HG02763 (cell line): ENCODE data around the gene BLNK.
A peak's percentile ranks its signal among the peaks of the same experiment; 100 is the strongest.

ENCODE experiments used
- ATAC-seq: cut with Tn5 transposase; IDR thresholded peaks from one replicate; pipeline ENCODE4 v1.9.1; 2021; ENCODE audit warnings: mild to moderate bottlenecking, moderate library complexity; ENCODE audit not compliant: unreplicated experiment

The BLNK gene

DNA sequence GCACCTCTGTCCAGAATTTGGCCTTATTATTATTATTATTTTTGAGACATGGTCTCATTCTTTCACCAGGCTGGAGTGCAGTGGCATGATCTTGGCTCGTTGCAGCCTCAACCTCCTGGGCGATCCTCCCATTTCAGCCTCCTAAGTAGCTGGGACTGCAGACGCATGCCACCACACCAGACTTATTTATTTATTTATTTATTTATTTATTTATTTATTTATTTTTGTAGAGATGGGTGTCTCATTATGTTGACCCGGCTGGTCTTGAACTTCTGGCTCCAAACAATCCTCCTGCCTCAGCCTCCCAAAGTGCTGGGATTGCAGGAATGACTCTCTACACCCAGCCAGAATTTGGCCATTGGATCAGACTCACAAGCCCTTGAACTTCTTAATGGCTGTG is 6.4 kb downstream of the BLNK start:
- ATAC-seq: no peak

- ATAC-seq: no peak
Measured at GRCh38 chr10:96263669-96264068, 7.7 kb downstream of the BLNK start.

DNA sequence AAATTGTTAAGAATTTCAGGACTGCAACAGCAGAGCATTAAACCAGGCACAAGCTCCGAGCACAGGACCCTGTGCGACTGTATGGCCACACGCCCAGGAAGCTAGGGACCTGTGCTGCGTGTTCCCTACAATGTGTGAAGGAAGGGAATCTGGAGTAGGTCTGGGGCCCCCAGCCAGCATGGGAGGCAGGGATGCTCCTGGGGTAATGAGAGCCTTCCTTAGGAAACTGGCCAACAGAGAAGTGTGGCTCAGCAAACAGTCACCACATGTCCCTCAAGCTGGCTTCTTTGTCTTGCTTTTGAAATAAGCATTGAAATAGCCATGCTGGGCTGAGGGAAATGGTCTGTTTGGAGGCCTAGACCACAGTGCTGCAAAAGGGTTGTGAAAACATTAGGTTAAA is 8.2 kb downstream of the BLNK start:
- ATAC-seq: no peak

- no peak for ATAC-seq
Measured at GRCh38 chr10:96261930-96262329, 9.4 kb downstream of the BLNK start.

- no peak for ATAC-seq
Measured at GRCh38 chr10:96261132-96261531, 10.2 kb downstream of the BLNK start.

DNA sequence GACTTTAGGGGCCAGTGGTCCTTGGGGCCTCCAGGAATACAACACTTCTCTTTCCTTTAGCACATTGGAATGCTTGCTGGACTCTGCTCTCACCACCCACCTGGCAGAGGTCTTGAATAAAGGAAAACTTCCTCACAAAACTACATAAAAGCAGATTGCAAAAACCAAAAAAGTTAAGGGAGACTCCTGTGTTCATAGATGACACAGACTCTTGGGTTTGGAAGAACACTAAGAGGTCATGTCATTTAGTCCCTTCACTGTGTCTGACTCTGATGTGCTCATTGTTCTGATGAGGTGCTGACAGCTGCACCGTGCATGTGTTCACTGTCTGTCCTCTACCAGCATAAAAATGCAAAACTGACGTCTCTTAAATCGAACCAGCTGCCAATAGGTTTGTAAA is 11.4 kb downstream of the BLNK start:
- ATAC-seq: no peak

GRCh38 chr10:96259150-96259549 is 12.2 kb downstream of the BLNK start:
- no peak for ATAC-seq

GRCh38 chr10:96257944-96258343 is 13.4 kb downstream of the BLNK start:
- no peak for ATAC-seq

DNA sequence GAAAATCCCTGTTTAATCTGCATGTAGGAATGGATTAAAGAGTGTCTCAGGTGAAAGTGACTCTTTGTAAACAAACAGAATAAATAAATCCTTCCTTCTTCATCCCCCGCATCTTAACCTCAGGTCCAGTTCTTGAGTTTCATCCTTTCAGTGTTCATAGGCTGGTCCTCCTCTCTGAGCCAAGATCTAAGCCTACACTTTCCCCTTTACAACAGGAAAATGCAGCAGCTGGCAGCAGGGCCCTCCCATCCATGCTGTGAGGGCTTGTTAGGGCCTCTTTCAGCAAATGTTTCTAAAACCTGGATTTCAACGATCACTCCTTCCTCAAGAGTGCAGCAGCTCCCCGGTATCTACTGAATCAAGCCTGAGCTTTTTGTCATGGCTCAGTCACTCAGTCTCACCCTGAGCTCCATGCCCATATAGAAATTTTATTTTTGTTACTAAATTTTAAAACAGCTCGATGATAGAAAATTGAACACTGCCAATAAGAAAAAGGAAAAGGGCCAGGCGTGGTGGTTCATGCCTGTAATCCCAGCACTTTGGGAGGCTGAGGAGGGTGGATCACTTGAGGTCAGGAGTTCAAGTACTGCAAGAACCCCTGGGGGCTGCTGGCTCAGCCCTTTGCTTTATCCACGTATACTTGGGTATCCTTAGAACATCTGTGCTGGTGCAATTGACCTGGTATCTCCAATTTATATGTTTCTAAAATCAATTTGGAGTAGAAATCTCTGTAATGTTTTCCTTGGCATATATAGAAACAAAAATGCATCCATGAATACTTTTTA is 15.6 kb downstream of the BLNK start:
- no peak for ATAC-seq

- ATAC-seq: no peak
Measured at GRCh38 chr10:96254976-96255375, 16.4 kb downstream of the BLNK start.

GRCh38 chr10:96252730-96253129 is 18.6 kb downstream of the BLNK start:
- ATAC-seq: no peak

DNA sequence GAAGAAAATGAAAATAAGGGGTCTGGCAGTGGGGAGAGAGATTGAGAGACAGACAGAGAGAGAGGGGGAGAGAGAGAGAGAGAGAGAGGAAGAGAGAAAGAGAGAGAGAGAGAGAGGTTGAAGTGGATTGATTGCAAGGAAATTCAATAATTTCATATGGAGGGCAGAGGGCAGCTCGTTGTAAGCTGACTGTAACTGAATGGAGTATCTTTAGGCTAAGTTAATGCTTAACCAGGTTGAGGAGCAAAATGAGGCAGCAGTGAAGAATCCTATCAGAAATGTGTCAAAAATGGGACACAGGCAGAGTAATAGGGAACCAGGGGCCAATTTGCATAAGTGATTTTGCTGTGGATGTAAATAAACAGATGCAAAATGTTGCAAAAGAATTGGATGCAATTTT is 21.0 kb downstream of the BLNK start:
- ATAC-seq: no peak

DNA sequence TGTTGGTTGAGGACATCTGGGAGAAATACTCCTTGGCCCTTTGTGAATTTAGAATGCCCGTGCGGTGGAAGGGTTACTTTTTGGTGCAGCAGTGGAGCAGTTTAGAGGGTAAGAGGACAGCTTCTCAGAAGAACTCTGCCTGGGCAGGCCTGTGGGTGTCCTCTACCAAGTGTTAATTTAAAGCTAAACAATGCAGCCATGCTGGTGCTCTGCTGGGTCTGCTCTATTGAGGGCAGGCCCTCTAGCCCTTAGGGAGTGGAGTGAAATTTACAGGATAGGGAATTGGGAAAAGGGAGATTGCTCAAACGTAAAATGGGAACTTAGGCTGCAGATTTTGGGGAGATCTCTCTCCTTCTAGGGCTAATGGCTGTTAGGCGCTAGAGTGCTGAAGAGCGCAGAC is 22.1 kb downstream of the BLNK start:
- no peak for ATAC-seq

- ATAC-seq: peak; percentile 94
Measured at GRCh38 chr10:96244354-96244753, 27.0 kb downstream of the BLNK start.

DNA sequence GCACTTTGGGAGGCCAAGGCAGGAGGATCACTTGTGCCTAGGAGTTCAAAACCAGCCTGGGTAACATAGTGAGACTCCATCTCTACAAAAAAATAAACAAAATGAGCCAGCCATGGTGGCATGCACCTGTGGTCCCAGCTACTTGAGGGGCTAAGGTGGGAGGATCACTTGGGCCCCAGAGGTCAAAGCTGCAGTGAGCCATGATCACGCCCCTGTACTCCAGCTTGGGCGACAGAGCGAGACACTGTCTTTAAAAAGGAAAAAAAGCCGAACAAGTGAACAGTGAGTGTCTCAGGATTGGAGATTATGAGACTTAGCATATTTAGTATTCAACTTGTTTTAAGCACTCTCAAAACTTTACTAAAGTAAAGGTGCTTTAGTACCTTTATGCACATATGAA is 28.1 kb downstream of the BLNK start:
- no peak for ATAC-seq

DNA sequence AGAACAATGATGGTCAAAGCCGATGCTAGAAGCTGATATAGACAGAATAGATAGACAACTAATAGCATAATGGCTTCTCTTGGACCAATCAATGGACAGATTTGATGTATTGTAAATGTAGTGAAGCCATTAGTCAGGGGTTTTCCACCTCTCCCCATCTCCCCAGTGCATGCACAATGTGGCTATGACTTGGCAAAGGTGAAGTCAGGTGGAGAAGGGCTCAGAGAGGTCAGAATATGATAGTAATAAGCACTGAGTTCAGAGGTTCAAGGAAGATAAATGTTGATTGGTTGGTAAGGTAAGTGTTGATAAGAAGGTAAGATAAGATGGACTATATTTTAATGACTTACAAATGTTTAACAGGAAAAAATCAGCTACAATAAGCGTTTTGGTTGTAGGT is 28.5 kb downstream of the BLNK start:
- ATAC-seq: no peak

GRCh38 chr10:96238646-96239623 is 32.4 kb downstream of the BLNK start:
- no peak for ATAC-seq

DNA sequence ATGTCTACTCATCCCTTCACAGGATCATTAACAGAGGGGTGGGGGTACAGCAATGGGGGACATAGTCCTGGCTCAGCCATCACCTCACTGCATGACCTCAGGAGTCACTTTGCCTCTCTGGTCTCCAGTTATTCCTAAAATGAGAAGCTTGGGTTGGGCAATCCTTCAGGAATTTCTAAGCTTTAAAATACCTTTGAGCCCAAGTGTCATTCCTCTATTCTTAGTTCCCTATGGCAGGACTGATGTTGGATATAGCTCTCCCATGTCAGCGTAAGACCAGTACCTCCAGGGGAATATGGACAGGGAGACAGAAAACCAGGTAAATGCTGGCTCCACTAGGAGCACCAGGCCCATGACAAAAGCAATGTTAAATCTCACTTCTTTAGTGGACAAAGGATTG is 34.5 kb downstream of the BLNK start:
- no peak for ATAC-seq

GRCh38 chr10:96236090-96236478 is 35.3 kb downstream of the BLNK start:
- ATAC-seq: no peak

DNA sequence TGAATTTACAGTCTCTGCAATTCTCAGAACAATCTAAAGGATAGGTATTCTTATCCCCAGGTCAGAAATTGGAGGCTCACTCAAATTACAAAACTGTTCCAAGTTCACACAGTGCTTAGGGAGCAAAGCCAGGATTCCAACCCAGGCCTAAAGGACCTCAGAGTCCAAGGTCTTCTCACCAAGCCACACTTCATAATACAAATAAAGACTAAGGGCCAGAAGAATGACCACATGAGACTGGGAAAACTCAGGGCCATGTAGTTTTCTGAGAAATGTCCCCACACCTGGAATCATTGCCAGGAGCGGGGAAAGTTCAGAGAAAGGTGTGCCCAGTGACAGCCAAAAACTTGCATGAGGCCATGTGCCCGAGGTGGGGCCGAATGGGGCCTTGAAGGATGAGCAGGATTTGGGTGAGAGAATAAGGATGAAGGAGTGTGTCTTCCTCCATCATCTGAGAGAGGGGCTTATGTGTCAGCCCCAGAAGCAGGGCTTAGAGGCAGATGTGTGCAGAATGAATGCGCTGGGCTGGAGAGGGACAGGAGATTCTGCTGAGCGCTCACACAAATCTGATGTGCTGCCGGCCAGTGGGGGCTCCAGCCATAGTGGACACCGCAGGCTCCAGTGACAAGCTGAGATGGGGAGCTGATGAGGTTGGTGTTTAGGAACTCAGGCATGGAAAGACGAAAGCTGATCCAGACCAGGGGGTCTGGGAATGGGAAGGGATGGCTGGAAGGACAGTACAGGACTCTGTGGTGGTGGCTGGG is 35.9 kb downstream of the BLNK start:
- no peak for ATAC-seq

GRCh38 chr10:96233959-96234358 is 37.4 kb downstream of the BLNK start:
- ATAC-seq: no peak
